Stimulated activated CD4-positive, alpha-beta T cell treated with anti-CD3 and anti-CD28 coated beads, Interleukin-4, amount 100 ng/mL, for 4 hours (primary cell): ENCODE results near the gene DOCK2.
"Not testable (repeated sequence)": the region's sequence is repeated elsewhere in the genome, so short reads cannot be mapped to it uniquely, and the experiment has no call there.

Experiments used
- DNase-seq, 2 experiments: peaks; one replicate each; pipeline ENCODE4 v3.0.0-alpha.2; 2020

Gene DOCK2

GRCh38 chr5:169832845-169833244 is 195.8 kb downstream of the DOCK2 start:
- no peak for DNase-seq

GRCh38 chr5:169833681-169834292 is 196.7 kb downstream of the DOCK2 start:
- DNase-seq, result not testable (repeated sequence)

GRCh38 chr5:169834540-169834939 is 197.5 kb downstream of the DOCK2 start:
- DNase-seq, result not testable (repeated sequence)

- DNase-seq, result no peak
Observed at GRCh38 chr5:169836835-169837536, 199.9 kb downstream of the DOCK2 start.

- DNase-seq, result no peak
Observed at GRCh38 chr5:169837686-169838085, 200.6 kb downstream of the DOCK2 start.

GRCh38 chr5:169838688-169839087 is 201.6 kb downstream of the DOCK2 start:
- no peak for DNase-seq

GRCh38 chr5:169840405-169840804 is 203.3 kb downstream of the DOCK2 start:
- DNase-seq, result no peak

GRCh38 chr5:169842699-169843098 is 205.6 kb downstream of the DOCK2 start:
- no peak for DNase-seq

- no peak for DNase-seq
Observed at GRCh38 chr5:169847519-169847918, 210.4 kb downstream of the DOCK2 start.

- no peak for DNase-seq
Observed at GRCh38 chr5:169848271-169848670, 211.2 kb downstream of the DOCK2 start.

- DNase-seq, result no peak
Observed at GRCh38 chr5:169848792-169849191, 211.7 kb downstream of the DOCK2 start.

- no peak for DNase-seq
Observed at GRCh38 chr5:169850409-169850808, 213.3 kb downstream of the DOCK2 start.

- no peak for DNase-seq
Observed at GRCh38 chr5:169851321-169851850, 214.3 kb downstream of the DOCK2 start.

- DNase-seq, result no peak
Observed at GRCh38 chr5:169856571-169856970, 219.5 kb downstream of the DOCK2 start.

- no peak for DNase-seq
Observed at GRCh38 chr5:169860585-169860984, 223.5 kb downstream of the DOCK2 start.

- no peak for DNase-seq
Observed at GRCh38 chr5:169861433-169861832, 224.4 kb downstream of the DOCK2 start.

- no peak for DNase-seq
Observed at GRCh38 chr5:169861934-169862333, 224.9 kb downstream of the DOCK2 start.

GRCh38 chr5:169862391-169862811 is 225.3 kb downstream of the DOCK2 start:
- no peak for DNase-seq

- no peak for DNase-seq
Observed at GRCh38 chr5:169864483-169864882, 227.4 kb downstream of the DOCK2 start.

GRCh38 chr5:169867347-169867746 is 230.3 kb downstream of the DOCK2 start:
- no peak for DNase-seq

GRCh38 chr5:169869066-169869465 is 232.0 kb downstream of the DOCK2 start:
- no peak for DNase-seq

GRCh38 chr5:169870211-169870610 is 233.1 kb downstream of the DOCK2 start:
- DNase-seq, result no peak

- no peak for DNase-seq
Observed at GRCh38 chr5:169871826-169872490, 234.9 kb downstream of the DOCK2 start.

GRCh38 chr5:169873642-169874041 is 236.6 kb downstream of the DOCK2 start:
- no peak for DNase-seq
